A673 (cell line): ENCODE data around the gene PROX1. TPM values are rescaled to one million over a fixed set of nuclear protein-coding genes. Genes with fewer than 3 reads are reported as not detected.
A peak's percentile ranks its signal among the peaks of the same experiment; 100 is the strongest.

Experiments
- Bru-seq: library from RNA; stranded (reverse); fragments of 400-500 nt; gene quantifications from one replicate; lab custom pipeline; 2021; lab: Mats Ljungman, UMichigan
- BruChase-seq, 2 experiments: library from RNA; stranded (reverse); fragments of 400-500 nt; gene quantifications; one replicate each; lab custom pipeline; 2021; lab: Mats Ljungman, UMichigan
- BruUV-seq: library from RNA; stranded (reverse); fragments of 400-500 nt; replicated peaks from 2 replicates; lab custom pipeline; 2021; lab: Mats Ljungman, UMichigan
- CTCF ChIA-PET: fragments of 300-600 bp; sonication (Branson Sonifier 250); formaldehyde crosslinking; loops from one replicate; lab custom pipeline; 2022; ENCODE audit warnings: antibody characterized with exemption; lab: Charles Lee
- POLR2A ChIA-PET: fragments of 300-600 bp; sonication (Branson Sonifier 250); formaldehyde crosslinking; loops from one replicate; lab custom pipeline; 2022; ENCODE audit warnings: antibody characterized with exemption; ENCODE audit not compliant: low non-redundant PET; lab: Charles Lee
- DNase-seq: peaks from one replicate; pipeline ENCODE4 v3.0.0-alpha.2; 2015; ENCODE audit warnings: low spot score
- H3K27ac ChIP-seq: fragments of 200-600 bp; sonication (generic); 2 replicates; pipeline ENCODE4 v1.5.1; 2016; ENCODE audit warnings: mixed run types, low read depth, mild to moderate bottlenecking, mixed read lengths, antibody characterized with exemption, low read length; ENCODE audit not compliant: poor library complexity, severe bottlenecking
- H3K27me3 ChIP-seq: fragments of 200-600 bp; sonication (generic); replicated peaks from 2 replicates; pipeline ENCODE4 v1.6.1; 2017; ENCODE audit warnings: mixed run types, low read depth, mild to moderate bottlenecking, mixed read lengths, antibody characterized with exemption, low read length; ENCODE audit not compliant: insufficient read depth, poor library complexity
- H3K36me3 ChIP-seq: fragments of 200-600 bp; sonication (generic); 2 replicates; pipeline ENCODE4 v1.6.1; 2016; ENCODE audit warnings: mixed run types, mild to moderate bottlenecking, mixed read lengths, antibody characterized with exemption, low read length; ENCODE audit not compliant: insufficient read depth, poor library complexity, severe bottlenecking
- H3K4me1 ChIP-seq: fragments of 200-600 bp; sonication (generic); 2 replicates; pipeline ENCODE4 v1.6.1; 2017; ENCODE audit warnings: mixed run types, mild to moderate bottlenecking, mixed read lengths, antibody characterized with exemption, low read length; ENCODE audit not compliant: insufficient read depth, poor library complexity, severe bottlenecking
- H3K4me3 ChIP-seq: fragments of 200-600 bp; sonication (generic); 2 replicates; pipeline ENCODE4 v1.5.1; 2016; ENCODE audit warnings: low read depth, mixed run types, mild to moderate bottlenecking, mixed read lengths, low read length; ENCODE audit not compliant: poor library complexity, severe bottlenecking
- H3K9me3 ChIP-seq: fragments of 200-600 bp; sonication (generic); 2 replicates; pipeline ENCODE4 v1.6.1; 2016; ENCODE audit warnings: mixed run types, low read depth, mild to moderate bottlenecking, mixed read lengths, antibody characterized with exemption, low read length; ENCODE audit not compliant: poor library complexity, severe bottlenecking
- EZH2 ChIP-seq: fragments of 200-600 bp; sonication (generic); IDR thresholded peaks from 2 replicates; pipeline ENCODE4 v1.6.1; 2017; ENCODE audit warnings: borderline replicate concordance, low read depth, mild to moderate bottlenecking, mixed read lengths, antibody characterized with exemption, low read length; ENCODE audit not compliant: poor library complexity, severe bottlenecking
- intact Hi-C: fragments of 100-400 bp; cut with micrococcal nuclease; formaldehyde crosslinking; loops from one replicate; pipeline ENCODE4 v1.10.0; 2022; ENCODE audit not compliant: unreplicated experiment
- long read RNA-seq: library from polyadenylated mRNA; stranded (forward); transcript quantifications from one replicate; pipeline ENCODE4 v2.0.0, GENCODE V29; 2022
- total RNA-seq: library from RNA; stranded (reverse); gene quantifications from 2 replicates; pipeline ENCODE4 v1.2.3, GENCODE V29; 2021
- TF ChIP-seq, protein P1 (sequence below): fragments of 300-800, 200-600 bp; sonication (generic); conservative IDR thresholded peaks from 2 replicates; pipeline ENCODE4 v1.5.1; 2017; ENCODE audit warnings: low read depth, mild to moderate bottlenecking, antibody characterized with exemption, low read length, moderate library complexity, mixed read lengths

PROX1 gene, protein sequence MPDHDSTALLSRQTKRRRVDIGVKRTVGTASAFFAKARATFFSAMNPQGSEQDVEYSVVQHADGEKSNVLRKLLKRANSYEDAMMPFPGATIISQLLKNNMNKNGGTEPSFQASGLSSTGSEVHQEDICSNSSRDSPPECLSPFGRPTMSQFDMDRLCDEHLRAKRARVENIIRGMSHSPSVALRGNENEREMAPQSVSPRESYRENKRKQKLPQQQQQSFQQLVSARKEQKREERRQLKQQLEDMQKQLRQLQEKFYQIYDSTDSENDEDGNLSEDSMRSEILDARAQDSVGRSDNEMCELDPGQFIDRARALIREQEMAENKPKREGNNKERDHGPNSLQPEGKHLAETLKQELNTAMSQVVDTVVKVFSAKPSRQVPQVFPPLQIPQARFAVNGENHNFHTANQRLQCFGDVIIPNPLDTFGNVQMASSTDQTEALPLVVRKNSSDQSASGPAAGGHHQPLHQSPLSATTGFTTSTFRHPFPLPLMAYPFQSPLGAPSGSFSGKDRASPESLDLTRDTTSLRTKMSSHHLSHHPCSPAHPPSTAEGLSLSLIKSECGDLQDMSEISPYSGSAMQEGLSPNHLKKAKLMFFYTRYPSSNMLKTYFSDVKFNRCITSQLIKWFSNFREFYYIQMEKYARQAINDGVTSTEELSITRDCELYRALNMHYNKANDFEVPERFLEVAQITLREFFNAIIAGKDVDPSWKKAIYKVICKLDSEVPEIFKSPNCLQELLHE
- total RNA-seq (not detected in 2 replicates), Bru-seq, nascent RNA (percentile 5 among the genes with signal in this experiment), BruChase-seq, experiment 1, labeled RNA remaining after a 2-hour chase (percentile 5 among the genes with signal in this experiment), BruChase-seq, experiment 2, labeled RNA remaining after a 6-hour chase (percentile 9 among the genes with signal in this experiment)
- long read RNA-seq: 0 reads

DNA sequence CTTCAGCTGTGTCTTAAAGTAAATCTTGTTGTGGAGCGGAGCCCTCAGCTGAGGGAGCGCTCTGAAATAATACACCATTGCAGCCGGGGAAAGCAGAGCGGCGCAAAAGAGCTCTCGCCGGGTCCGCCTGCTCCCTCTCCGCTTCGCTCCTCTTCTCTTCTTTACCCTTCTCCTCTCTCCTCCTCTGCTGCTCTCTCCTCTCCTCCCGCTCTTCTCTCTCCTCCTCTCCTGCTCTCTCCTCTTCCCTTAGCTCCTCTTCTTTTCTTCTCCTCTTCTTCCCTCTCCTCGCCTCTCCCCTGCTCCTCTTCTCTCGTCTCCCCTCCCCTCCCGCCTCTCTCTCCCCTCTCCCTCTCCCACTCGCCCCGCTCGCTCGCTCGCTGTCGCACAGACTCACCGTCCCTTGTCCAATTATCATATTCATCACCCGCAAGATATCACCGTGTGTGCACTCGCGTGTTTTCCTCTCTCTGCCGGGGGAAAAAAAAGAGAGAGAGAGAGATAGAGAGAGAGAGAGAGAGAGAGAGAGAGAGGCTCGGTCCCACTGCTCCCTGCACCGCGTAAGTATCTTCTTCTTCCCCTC, at the start of gene PROX1:
Gene PROX1, plus strand, starts transcription at position 47 of the 580 bp plus-strand sequence. CDS start 8,563 bp downstream, outside the sequence.
- H3K9me3 ChIP-seq: no peaks in the 10 kb centered on the region
- BruUV-seq: no TSS peak
- TF ChIP-seq, protein P1, sequence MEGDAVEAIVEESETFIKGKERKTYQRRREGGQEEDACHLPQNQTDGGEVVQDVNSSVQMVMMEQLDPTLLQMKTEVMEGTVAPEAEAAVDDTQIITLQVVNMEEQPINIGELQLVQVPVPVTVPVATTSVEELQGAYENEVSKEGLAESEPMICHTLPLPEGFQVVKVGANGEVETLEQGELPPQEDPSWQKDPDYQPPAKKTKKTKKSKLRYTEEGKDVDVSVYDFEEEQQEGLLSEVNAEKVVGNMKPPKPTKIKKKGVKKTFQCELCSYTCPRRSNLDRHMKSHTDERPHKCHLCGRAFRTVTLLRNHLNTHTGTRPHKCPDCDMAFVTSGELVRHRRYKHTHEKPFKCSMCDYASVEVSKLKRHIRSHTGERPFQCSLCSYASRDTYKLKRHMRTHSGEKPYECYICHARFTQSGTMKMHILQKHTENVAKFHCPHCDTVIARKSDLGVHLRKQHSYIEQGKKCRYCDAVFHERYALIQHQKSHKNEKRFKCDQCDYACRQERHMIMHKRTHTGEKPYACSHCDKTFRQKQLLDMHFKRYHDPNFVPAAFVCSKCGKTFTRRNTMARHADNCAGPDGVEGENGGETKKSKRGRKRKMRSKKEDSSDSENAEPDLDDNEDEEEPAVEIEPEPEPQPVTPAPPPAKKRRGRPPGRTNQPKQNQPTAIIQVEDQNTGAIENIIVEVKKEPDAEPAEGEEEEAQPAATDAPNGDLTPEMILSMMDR: no peak
- no peak for TF ChIP-seq EZH2
- DNase-seq: peak; percentile 90
- intact Hi-C loops: loop anchor here (10.0 kb wide), 1 partner anchor 613 kb away; no protein-coding TSS in a partner anchor
- CTCF ChIA-PET: no interaction called here
- H3K36me3 ChIP-seq: no peaks in the 10 kb centered on the region
- peaks cover 4% of the 10 kb centered on the region for H3K4me1 ChIP-seq
- no peak within 1 kb of the TSS for H3K27ac ChIP-seq
- peaks cover 95% of the 10 kb centered on the region for H3K27me3 ChIP-seq
- POLR2A ChIA-PET: interaction anchor here (0.7 kb wide), 1 partner anchor 10 kb away, joined by 15 read pairs; no protein-coding TSS in a partner anchor
- H3K4me3 ChIP-seq: peak within 1 kb of the TSS; percentile 33

DNA sequence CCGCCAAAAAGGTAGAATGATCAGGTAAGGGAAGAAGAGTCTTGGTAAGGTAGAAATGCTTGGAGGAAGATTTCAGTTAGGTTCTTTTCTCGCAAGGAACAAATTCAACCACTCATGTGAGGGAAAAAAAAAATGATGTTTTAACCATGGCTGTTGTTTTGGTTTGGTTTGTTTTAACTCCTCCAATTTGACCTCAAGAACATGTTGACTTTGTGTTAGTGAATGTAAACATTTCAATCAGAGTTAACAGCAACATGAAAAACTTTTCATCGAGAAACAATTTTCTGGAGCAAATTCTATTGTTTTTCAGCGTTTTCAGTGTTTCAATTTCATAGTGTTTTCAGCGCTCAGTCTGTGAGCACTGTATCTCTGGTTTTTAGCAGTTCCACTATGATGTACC, 49.0 kb upstream of the PROX1 start:
- no peak for TF ChIP-seq EZH2
- TF ChIP-seq, protein P1: no peak
- POLR2A ChIA-PET: no interaction called here

DNA sequence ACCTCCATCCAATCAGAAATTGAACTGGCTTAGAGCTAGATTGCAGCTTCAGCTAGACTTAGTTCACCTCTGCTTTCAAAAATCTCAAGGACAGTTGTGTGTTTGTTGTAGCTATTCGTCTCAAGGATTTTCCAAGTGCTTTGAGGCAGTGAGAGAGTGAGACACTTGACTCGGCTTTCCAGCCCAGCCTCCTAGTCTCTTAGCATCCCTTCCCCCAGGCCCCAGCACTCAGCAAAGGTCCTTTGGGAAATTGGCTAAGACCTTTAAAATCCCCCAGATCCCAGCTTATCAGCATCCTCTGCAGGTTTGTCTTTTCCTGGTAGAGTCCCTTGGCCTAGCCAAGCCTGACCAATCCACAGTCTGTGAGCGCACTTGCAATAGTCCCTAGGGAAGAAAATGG, 47.9 kb upstream of the PROX1 start:
- no peaks in the 10 kb centered on the region for H3K4me1 ChIP-seq
- no peak for TF ChIP-seq EZH2
- TF ChIP-seq, protein P1: no peak
- POLR2A ChIA-PET: no interaction called here
- peaks cover 17% of the 10 kb centered on the region for H3K27me3 ChIP-seq
- H3K36me3 ChIP-seq: no peaks in the 10 kb centered on the region
- intact Hi-C loops: no loop called here
- no peak for DNase-seq
- no peak overlapping the region for H3K27ac ChIP-seq
- H3K4me3 ChIP-seq: no peak overlapping the region
- CTCF ChIA-PET: no interaction called here
- no peaks in the 10 kb centered on the region for H3K9me3 ChIP-seq
- no TSS peak for BruUV-seq

More for the DNA sequence above, 49.0 kb upstream of the PROX1 start:
- no peaks in the 10 kb centered on the region for H3K9me3 ChIP-seq
- CTCF ChIA-PET: no interaction called here
- intact Hi-C loops: no loop called here
- H3K36me3 ChIP-seq: no peaks in the 10 kb centered on the region
- H3K4me1 ChIP-seq: no peaks in the 10 kb centered on the region
- BruUV-seq: no TSS peak
- H3K27ac ChIP-seq: no peak overlapping the region
- peaks cover 18% of the 10 kb centered on the region for H3K27me3 ChIP-seq
- no peak overlapping the region for H3K4me3 ChIP-seq
- DNase-seq: no peak
